Thoracic aorta (tissue), 2 donors: ENCODE data around the gene TKFC. TPM values are rescaled to one million over a fixed set of nuclear protein-coding genes. Genes with fewer than 3 reads are reported as not detected.

Source experiments
- ATAC-seq: fragments of 150-250 bp; one replicate; pipeline ENCODE4 v1.8.0; 2017; ENCODE audit warnings: low read depth; ENCODE audit not compliant: insufficient number of reproducible peaks, low FRiP score
- DNase-seq: peaks from one replicate; pipeline ENCODE4 v3.0.0-alpha.2; 2020; ENCODE audit warnings: low spot score
- H3K27ac ChIP-seq, 2 donors: fragments of 200-600 bp; sonication (generic); 1 replicate in 1 of 2; 2 replicates in 1 of 2; pipeline ENCODE4 v1.5.1; 2016; ENCODE audit warnings: mild to moderate bottlenecking in 2 of 2, moderate library complexity in 2 of 2
- H3K27me3 ChIP-seq: fragments of 200-600 bp; sonication (generic); replicated peaks from 2 replicates; pipeline ENCODE4 v1.6.0; 2016; ENCODE audit warnings: mild to moderate bottlenecking; ENCODE audit not compliant: insufficient read depth
- H3K36me3 ChIP-seq: fragments of 200-600 bp; sonication (generic); one replicate; pipeline ENCODE4 v1.5.1; 2016
- H3K4me1 ChIP-seq, 2 donors: fragments of 200-600 bp; sonication (generic); 1 replicate in 1 of 2; 2 replicates in 1 of 2; pipeline versions ENCODE4 v1.5.1 to v1.6.0; 2016; ENCODE audit warnings: low read depth in 2 of 2, mild to moderate bottlenecking in 1 of 2; ENCODE audit not compliant: control insufficient read depth in 1 of 2
- H3K4me3 ChIP-seq: fragments of 200-600 bp; sonication (generic); 2 replicates; pipeline ENCODE4 v1.5.1; 2016; ENCODE audit warnings: mild to moderate bottlenecking
- H3K9me3 ChIP-seq: fragments of 200-600 bp; sonication (generic); 2 replicates; pipeline ENCODE4 v1.5.1; 2016
- total RNA-seq, 2 donors: library from RNA; depleted of rRNA; stranded (reverse); fragments of >200 nt; gene quantifications; one replicate each; pipeline versions ENCODE4 v1.1.0 to v1.2.3, GENCODE V29; 2016
- TF ChIP-seq, protein P1 (sequence below): fragments of 200-600 bp; sonication (generic); IDR thresholded peaks from one replicate; pipeline ENCODE4 v1.5.1; 2019; ENCODE audit warnings: antibody characterized with exemption

The TKFC gene
- total RNA-seq, 2 donors from 2014 or later = 22.5 to 29.2 TPM

DNA sequence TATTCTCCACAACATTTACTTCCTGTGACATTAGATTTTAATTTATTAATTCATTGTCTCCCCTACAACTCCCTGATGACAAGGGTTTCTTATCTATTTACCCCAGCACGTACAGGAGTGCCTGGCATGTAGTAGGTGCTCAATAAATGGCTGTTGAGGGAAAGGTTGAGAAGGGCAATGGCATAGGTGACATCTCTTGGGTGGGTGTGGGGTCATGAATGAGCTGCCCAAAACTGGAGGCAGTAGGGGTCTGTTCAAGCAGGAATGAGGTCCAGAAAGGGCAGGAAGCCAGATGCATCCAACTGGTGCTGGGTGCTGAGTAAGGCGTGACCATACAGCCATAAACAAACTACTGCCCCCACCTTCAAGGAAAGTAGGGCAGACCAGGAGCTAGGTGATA is 40.7 kb upstream of the TKFC start:
- Histone ChIP-seq H3K36me3 (no peaks in the 10 kb centered on the region), H3K27ac (no peak overlapping the region), H3K4me3 (no peak overlapping the region), H3K9me3 (no peaks in the 10 kb centered on the region), H3K27me3 (no peaks in the 10 kb centered on the region), H3K4me1 (peaks cover 21 to 32% of the 10 kb centered on the region in 2 donors)
- TF ChIP-seq, protein P1, sequence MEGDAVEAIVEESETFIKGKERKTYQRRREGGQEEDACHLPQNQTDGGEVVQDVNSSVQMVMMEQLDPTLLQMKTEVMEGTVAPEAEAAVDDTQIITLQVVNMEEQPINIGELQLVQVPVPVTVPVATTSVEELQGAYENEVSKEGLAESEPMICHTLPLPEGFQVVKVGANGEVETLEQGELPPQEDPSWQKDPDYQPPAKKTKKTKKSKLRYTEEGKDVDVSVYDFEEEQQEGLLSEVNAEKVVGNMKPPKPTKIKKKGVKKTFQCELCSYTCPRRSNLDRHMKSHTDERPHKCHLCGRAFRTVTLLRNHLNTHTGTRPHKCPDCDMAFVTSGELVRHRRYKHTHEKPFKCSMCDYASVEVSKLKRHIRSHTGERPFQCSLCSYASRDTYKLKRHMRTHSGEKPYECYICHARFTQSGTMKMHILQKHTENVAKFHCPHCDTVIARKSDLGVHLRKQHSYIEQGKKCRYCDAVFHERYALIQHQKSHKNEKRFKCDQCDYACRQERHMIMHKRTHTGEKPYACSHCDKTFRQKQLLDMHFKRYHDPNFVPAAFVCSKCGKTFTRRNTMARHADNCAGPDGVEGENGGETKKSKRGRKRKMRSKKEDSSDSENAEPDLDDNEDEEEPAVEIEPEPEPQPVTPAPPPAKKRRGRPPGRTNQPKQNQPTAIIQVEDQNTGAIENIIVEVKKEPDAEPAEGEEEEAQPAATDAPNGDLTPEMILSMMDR = no peak
- ATAC-seq = no peak
- no peak for DNase-seq

DNA sequence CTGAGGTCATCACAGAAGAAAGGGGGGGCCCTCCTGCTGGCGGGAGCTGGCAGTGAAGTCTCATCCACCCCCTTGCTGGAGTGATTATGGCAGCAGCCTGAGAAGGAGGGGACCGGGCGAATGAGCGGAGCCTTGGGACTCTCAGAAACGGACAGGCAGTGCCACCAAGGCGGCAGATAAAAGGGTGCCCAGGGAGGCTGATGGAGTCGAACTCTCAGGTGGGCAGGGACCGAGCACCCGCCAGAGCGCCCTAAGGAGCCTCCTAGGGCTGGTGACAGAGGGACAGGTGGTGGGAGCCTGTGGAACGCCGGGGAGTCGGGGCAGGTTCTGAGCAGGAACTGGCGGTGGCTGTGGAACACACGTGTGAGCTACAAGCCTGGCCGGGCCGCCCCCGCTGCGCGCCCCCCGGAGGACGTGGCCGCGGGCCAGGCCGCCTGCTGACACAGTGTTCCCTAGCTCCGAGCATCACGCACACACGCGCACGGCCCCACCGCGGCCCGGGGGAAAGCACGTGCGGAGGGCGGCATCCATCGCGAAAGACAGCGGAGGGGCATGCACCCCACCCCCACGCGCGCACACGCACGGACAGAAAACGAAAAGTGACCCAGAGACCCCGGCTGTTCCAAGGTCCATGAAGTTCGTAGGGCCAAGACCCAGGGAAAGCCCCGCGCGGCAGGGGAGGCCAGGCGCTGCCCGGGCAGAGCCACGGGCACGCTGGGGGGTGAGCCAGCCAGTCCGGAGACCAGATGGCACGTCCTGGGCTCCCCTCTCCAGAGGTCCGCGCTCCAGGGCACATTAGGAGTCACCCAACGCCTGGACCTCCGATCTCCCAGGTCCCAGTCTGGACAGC is 38.9 kb upstream of the TKFC start:
- DNase-seq = peak; percentile 23
- Histone ChIP-seq H3K4me1 (peaks cover 31 to 47% of the 10 kb centered on the region in 2 donors), H3K27ac (no peak overlapping the region)

DNA sequence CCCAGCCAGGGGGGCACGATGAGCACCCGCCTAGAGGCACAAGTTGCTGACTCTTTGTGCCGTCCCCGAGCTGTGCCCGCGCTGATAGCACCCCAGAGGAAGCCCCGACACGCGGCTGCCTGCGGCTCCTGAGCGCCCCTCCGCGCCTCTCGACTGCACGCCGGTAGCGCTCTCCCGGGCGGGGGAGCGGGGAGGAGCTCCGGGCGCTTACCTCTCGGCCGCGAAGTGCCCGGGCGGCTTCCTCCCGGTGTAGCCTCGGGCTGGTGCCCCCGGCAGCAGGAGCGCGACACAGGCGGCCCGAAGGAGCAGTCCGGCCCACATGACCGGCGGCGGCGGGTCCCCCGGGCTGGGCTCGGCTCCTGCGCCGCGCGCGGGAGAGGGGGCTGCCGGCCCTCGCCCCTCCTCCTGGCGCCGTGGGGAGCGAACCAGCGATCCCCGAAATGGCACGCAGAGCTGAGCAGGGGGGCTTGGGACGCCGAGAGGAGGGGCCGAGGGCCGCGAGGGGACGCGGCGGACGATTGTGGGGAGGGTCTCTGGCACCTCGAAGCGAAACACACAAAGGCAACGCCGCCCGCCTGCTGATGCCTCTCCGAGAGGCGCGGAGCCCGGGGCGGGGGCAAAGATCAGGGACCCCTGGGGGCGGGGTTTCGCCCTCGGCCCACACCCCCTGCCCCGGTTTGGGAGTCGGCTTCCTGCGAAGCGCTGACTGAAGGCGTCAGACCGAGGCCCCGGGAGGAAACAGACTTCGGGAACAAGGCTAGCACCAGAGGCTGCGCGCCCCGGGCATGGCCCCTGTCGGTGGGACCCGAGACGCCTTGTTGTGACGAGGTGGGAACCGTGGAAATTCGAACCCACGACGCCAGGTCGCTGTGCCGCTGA is 38.1 kb upstream of the TKFC start, which contains the start of gene VWCE:
TSS of gene VWCE (minus strand) at position 600 of the 879 bp plus-strand sequence. CDS start at position 321, 279 bp downstream.
- peak within 1 kb of the TSS; percentile 82 for H3K4me3 ChIP-seq
- peaks cover 12% of the 10 kb centered on the region for H3K36me3 ChIP-seq
- no peak for ATAC-seq
- TF ChIP-seq, protein P1 = no peak
- H3K9me3 ChIP-seq = no peaks in the 10 kb centered on the region
- no peaks in the 10 kb centered on the region for H3K27me3 ChIP-seq
- no peak for DNase-seq
- no peak within 1 kb of the TSS for H3K27ac ChIP-seq
- peaks cover 31 to 47% of the 10 kb centered on the region in 2 donors for H3K4me1 ChIP-seq

More for the DNA sequence above, 38.9 kb upstream of the TKFC start:
- TF ChIP-seq, protein P1 = no peak
- H3K4me3 ChIP-seq = peak overlapping the region; percentile 82
- peaks cover 3% of the 10 kb centered on the region for H3K36me3 ChIP-seq
- H3K27me3 ChIP-seq = no peaks in the 10 kb centered on the region
- H3K9me3 ChIP-seq = no peaks in the 10 kb centered on the region
- no peak for ATAC-seq

DNA sequence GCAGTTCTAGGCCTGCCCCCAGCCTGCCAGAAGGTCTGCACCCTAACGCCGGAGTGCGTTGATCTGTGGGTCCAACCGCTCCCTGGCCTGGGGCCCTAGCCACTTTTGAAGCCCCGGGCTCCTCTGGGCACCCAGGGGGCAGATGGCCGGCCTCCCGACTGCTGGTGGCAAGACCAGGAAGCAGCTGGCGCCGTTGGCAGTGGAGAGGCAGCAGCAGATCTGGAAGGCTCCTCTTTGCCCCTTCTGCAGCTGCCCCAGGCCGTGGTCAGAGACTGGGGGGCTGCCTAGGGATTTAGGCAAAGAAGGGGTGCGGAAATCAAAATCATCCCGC is 37.5 kb upstream of the TKFC start:
- peak overlapping the region; percentile 82 for H3K4me3 ChIP-seq
- H3K27ac ChIP-seq = no peak overlapping the region

More for the DNA sequence above, 37.5 kb upstream of the TKFC start:
- DNase-seq = no peak
- no peak for ATAC-seq
- TF ChIP-seq, protein P1 = no peak
- H3K4me1 ChIP-seq = peaks cover 31 to 47% of the 10 kb centered on the region in 2 donors
- H3K27me3 ChIP-seq = no peaks in the 10 kb centered on the region
- no peaks in the 10 kb centered on the region for H3K9me3 ChIP-seq
- H3K36me3 ChIP-seq = peaks cover 18% of the 10 kb centered on the region
